Activated effector memory CD4-positive, alpha-beta T cell treated with anti-CD3 and anti-CD28 coated beads, Interleukin-2, amount 50 U/mL, for 16 hours (primary cell): ENCODE data around the gene ARHGAP25.

ENCODE experiments used
- DNase-seq: peaks from one replicate; pipeline ENCODE4 v3.0.0-alpha.2; 2020

The ARHGAP25 gene

DNA sequence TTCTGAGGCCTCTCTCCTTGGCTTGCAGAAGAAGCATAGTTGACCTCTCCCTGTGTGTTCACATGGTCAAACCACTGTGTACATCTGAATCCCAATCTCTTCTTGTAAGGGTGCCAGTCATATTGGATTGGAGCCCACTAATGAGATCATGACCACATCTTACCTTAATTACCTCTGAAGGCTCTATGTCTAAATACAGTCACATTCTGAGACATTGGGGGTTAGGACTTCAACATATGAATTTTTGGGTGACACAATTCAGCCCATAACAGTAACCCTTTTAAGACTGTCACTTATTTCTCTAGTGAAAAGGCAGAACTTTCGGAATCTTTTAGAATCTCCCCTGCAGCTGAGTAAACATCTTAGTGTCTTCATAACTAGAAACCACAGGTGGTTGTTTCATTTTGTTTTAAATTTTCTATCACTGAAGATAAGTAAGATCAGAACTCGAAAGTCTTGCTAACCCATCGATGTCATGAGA is 103.3 kb downstream of the ARHGAP25 start:
- DNase-seq = no peak

GRCh38 chr2:68838641-68839040 is 104.0 kb downstream of the ARHGAP25 start:
- no peak for DNase-seq

DNA sequence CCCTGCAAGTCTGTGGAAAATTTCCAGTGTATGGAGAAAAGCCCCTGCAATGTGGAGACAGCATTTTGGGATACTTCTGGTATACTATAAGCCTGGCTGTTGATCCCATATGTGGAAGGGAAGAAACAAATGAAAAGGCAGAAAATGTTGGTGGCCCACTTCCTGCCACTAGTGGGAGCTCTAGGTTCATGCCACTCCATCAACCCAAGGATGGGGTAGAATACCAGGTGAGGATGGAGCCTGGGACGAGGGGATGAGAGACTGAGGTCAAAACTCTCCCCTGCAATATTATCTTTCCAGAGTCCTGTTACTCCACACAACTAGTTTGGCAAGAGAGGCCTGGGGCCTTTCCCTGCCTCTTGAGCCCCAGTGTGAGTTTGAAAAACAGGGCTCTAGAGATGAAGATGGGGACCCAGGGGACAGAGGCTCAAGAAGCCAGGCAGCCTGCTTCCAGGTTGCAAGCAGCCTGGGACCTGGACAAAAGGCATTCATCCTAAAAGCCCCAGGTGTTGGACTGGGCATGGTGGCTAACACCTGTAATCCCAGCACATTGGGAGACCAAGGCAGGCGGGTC is 104.7 kb downstream of the ARHGAP25 start:
- DNase-seq = no peak

GRCh38 chr2:68845043-68845442 is 110.4 kb downstream of the ARHGAP25 start:
- no peak for DNase-seq

DNA sequence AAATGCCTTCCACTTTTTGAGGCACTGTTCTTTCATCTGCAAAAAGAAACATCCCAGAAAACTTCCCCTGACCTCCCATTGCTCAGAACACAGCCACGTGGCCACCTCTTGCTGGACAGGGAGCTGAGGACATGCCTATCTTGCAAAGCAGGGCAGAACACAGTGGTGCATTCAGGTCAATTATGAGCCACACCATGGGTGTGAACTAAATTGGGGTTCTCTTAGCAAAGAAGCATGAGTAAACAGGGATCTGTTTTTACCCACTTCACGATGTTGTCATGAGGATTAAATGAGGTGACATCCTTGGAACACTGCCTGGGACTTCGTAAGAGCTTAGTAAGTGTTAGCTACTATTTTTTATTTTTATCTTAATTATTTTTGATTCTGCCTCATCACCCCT is 111.5 kb downstream of the ARHGAP25 start:
- no peak for DNase-seq

GRCh38 chr2:68847751-68848150 is 113.1 kb downstream of the ARHGAP25 start:
- DNase-seq = no peak

DNA sequence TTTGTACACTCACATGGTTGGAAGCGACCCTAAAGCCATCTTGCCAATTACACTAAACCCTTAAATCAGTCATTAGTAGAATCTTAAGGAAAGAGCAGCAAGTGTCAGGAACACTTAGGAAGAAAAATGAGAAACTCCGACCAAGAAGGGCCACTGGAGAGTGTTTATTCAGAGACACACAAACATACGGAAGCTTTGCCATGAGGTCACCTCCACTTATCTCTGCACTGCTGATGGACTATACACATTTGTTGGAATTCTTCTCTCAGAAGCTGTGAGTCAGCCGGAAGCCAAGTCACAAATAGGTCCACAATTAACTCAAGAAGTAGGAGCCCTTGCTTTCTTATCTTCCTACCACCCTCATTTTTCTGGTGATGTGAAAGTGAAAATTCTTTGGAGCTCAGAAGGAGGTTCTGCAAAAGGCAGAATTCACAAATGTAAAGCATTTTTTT is 115.0 kb downstream of the ARHGAP25 start:
- no peak for DNase-seq

- no peak for DNase-seq
These were observed 115.9 kb downstream of the ARHGAP25 start for GRCh38 chr2:68850524-68850923.

DNA sequence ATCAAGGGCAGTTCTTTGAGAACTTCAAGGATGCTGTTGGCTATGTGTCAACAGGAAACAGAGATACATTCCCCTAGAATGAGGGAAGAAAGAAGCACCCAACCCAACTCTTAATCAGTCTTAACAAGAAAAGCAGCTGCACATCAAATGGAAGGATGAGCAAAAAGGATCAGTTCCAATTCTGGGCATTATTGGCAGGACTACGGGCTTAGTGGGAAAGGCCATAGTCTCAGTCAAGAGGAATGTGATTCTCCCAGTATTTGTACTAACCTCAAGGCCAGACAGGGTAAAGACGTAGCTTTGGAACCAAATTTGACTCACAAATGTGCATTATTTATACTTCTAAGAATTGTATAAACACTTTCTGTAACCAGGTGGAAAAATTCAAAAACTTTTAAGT is 118.4 kb downstream of the ARHGAP25 start:
- DNase-seq = no peak

DNA sequence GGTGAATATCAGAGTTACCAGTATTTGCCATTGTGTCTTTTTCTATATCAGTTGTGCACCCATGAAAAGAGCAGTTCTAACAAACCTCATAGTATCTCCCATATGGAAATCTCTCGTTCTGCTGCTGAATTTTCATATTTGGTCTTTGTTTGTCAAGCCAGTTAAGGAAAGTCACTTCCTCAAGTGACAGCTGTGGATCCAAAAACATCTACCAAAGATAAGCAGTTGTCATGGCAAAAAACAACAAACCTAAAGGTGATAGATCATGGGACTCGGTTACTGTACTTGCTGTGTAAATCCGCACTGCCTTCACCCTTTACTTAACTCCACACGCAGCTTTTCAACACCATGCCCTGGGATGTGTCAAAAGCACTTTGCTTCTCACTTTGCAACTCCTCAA is 119.3 kb downstream of the ARHGAP25 start:
- no peak for DNase-seq

DNA sequence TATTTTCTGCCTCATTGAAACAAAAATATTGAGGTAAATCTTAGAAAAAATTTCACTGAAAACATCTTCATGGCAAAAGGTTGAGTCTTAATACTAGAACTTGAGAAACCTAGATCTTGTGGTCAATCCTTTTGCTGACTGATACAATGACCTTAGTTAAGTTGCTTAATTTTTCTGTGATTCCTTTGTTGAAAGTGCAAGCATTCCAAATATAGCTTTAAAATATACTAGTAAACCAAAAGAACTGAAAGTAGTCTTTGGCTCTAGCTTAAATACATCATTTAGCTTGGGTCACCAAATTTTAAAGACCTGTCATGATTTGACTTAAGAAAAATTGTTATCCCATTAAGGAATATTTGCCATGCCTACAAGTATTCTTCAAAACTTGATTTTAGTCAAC is 119.9 kb downstream of the ARHGAP25 start:
- no peak for DNase-seq

GRCh38 chr2:68855550-68855949 is 120.9 kb downstream of the ARHGAP25 start:
- no peak for DNase-seq

GRCh38 chr2:68857202-68857845 is 122.7 kb downstream of the ARHGAP25 start:
- no peak for DNase-seq

- DNase-seq = no peak
These were observed 123.3 kb downstream of the ARHGAP25 start for GRCh38 chr2:68857855-68858456.

GRCh38 chr2:68860111-68860510 is 125.5 kb downstream of the ARHGAP25 start:
- DNase-seq = no peak

DNA sequence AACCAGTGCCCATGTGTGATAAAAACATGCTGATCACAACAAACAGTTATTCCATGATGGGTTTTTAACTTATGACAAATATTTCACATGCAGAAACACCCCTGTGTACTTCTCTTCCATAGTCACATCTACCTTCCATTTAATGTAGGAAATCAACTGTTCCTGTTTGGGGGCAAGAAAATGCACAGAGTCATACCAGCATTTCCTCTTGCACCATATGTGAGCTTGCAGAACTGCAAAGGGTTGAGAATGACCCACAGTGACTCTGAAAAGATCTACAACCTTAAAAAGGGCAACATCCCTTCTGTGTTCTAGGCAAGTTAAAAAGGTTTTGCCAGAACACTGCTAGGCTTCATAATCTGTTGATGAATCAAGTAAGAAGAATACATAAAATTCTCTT is 126.7 kb downstream of the ARHGAP25 start:
- DNase-seq = no peak

DNA sequence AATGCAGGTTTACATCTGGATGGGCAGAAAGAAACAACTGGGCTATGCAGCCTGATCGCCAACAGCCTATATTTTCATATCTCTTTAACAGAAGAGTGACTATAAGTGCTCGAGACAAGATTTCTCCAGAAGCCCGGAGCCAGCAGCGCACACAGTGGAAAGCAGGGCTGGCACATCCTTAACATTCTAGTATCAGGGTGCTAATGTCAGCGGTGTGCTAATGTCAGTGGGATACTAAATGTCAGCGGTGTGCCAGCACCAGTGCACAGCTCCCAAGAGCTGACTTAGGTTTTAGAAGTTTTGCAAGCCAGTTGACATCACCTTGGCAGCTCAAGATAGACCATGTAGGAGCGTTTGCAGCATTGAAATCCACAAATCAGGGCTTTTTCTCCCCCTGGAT is 128.3 kb downstream of the ARHGAP25 start:
- DNase-seq = no peak

GRCh38 chr2:68863996-68864395 is 129.4 kb downstream of the ARHGAP25 start:
- DNase-seq = no peak

- no peak for DNase-seq
These were observed 130.5 kb downstream of the ARHGAP25 start for GRCh38 chr2:68865108-68865507.

DNA sequence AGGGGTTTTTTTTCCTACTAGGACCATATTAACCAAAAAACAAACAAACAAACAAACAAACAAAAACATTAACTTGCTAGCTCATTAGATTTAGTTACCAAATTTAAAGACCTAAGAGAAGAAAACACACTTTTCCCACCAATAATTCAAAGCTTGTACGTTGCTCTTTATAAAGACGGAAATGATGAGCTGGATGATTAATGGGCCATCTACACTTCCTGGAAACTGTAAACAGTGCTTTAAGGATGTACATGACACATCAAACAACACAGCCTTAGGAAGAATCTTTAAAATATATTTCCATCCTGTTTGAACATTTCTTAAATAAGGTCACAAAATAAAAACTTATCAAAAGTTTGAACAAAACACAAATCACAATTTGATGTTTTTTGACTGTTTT is 135.6 kb downstream of the ARHGAP25 start:
- no peak for DNase-seq

GRCh38 chr2:68871159-68871764 is 136.7 kb downstream of the ARHGAP25 start, which contains the start of gene BMP10:
TSS of gene BMP10 (minus strand) at chr2:68871397. CDS start at chr2:68871358, 39 bp downstream.
- no peak for DNase-seq
